Dendritic cell treated with granulocyte-macrophage colony-stimulating factor and Interleukin-4, amounts not matched to agents 40 ng/mL and 50 ng/mL, for 4 days (primary cell): ENCODE results near the gene NEDD4L.
"Not testable (repeated sequence)": the region's sequence is repeated elsewhere in the genome, so short reads cannot be mapped to it uniquely, and the experiment has no call there.

ENCODE experiments used
- H3K27ac Mint-ChIP-seq: one replicate; pipeline ENCODE4 v1.8.0; 2022; ENCODE audit warnings: mild to moderate bottlenecking, mixed read lengths
- H3K27me3 Mint-ChIP-seq: one replicate; pipeline ENCODE4 v1.8.0; 2022; ENCODE audit warnings: mild to moderate bottlenecking, mixed read lengths
- H3K36me3 Mint-ChIP-seq: one replicate; pipeline ENCODE4 v1.8.0; 2022; ENCODE audit warnings: low read depth, mixed read lengths
- H3K4me1 Mint-ChIP-seq: one replicate; pipeline ENCODE4 v1.8.0; 2022; ENCODE audit warnings: low read depth, mixed read lengths
- H3K4me3 Mint-ChIP-seq: one replicate; pipeline ENCODE4 v1.8.0; 2022; ENCODE audit warnings: mild to moderate bottlenecking, moderate library complexity, mixed read lengths
- H3K9me3 Mint-ChIP-seq: one replicate; pipeline ENCODE4 v1.8.0; 2022; ENCODE audit warnings: mixed read lengths
- intact Hi-C: fragments of 100-400 bp; cut with micrococcal nuclease; formaldehyde crosslinking; loops from one replicate; pipeline ENCODE4 v1.15.0; 2022

Gene NEDD4L

DNA sequence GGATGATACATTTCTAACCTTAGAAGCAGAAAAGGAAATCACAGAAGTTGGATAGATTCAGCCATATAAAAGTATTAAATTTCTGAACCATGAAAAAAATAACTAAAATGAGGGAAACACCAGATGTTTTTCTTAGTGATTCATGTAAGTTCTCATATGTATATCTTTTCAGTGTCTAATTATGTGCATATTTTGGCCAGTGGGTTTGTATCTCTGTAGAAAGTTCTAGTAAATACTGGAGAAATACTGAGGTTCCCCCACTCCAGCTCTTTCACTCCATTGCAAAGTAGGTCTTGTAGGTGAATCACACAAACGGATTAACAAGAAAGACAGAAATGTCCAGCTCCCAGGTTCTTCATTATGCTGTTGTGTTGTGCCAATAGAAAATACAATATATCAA is 222.3 kb downstream of the NEDD4L start:
- Mint-ChIP-seq H3K4me1 (peaks cover 10% of the 10 kb centered on the region), H3K27me3 (no peaks in the 10 kb centered on the region), H3K4me3 (no peak overlapping the region), H3K9me3 (no peaks in the 10 kb centered on the region), H3K27ac (no peak overlapping the region), H3K36me3 (no peaks in the 10 kb centered on the region)
- intact Hi-C loops: no loop called here

- Mint-ChIP-seq H3K36me3 (no peaks in the 10 kb centered on the region), H3K27ac (no peak overlapping the region), H3K4me3 (no peak overlapping the region), H3K4me1 (peaks cover 10% of the 10 kb centered on the region), H3K27me3 (no peaks in the 10 kb centered on the region), H3K9me3 (no peaks in the 10 kb centered on the region)
- intact Hi-C loops: no loop called here
These were observed 223.5 kb downstream of the NEDD4L start for GRCh38 chr18:58267493-58267892.

- no peak overlapping the region for H3K27ac Mint-ChIP-seq
These were observed 224.8 kb downstream of the NEDD4L start for GRCh38 chr18:58268849-58269248.

DNA sequence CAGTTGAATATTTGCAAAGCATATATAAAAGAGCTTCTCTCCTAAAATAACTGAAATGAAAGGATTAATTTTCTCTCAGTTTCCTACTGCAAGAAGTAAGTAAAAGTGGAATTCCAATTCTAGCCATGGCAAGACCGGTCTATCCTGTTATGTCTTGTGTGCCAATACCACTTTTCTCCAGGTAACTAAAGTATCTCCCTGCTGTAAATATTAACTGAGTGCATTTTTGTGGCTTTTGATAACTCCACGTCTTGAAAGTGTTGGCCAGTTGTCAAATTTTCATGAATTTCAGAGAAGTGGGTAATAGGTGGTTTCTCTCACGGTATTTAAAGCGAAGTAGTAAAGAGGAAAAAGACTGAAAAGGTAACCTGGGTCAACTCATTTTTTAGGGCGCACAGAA is 225.9 kb downstream of the NEDD4L start:
- Mint-ChIP-seq H3K27me3 (no peaks in the 10 kb centered on the region), H3K4me1 (no peaks in the 10 kb centered on the region), H3K9me3 (no peaks in the 10 kb centered on the region), H3K27ac (no peak overlapping the region), H3K36me3 (no peaks in the 10 kb centered on the region), H3K4me3 (no peak overlapping the region)
- intact Hi-C loops: no loop called here

More at GRCh38 chr18:58268849-58269248, 224.8 kb downstream of the NEDD4L start:
- no peaks in the 10 kb centered on the region for H3K4me1 Mint-ChIP-seq
- no peaks in the 10 kb centered on the region for H3K9me3 Mint-ChIP-seq
- no peaks in the 10 kb centered on the region for H3K27me3 Mint-ChIP-seq
- no peaks in the 10 kb centered on the region for H3K36me3 Mint-ChIP-seq
- H3K4me3 Mint-ChIP-seq: no peak overlapping the region
- intact Hi-C loops: no loop called here

DNA sequence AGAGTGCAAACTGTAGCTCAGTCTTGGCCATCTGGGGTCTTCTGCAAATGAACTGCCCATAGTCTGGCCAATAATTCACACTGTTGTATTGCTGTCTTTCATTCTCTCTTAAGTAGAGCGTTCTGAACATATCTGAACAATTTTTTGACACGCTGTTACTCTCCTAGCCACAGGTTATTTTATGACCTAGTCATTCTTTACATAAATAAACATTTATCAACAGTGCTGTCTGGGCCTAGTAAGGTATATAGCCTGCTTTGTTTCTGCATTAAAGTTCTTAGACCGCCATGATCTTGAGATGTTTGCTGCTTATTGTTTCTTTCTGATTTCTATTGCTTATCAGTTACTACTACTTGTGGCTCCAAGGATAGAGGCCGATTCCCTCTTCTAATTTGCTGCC is 226.4 kb downstream of the NEDD4L start:
- intact Hi-C loops: no loop called here
- no peaks in the 10 kb centered on the region for H3K9me3 Mint-ChIP-seq
- no peak overlapping the region for H3K27ac Mint-ChIP-seq
- no peak overlapping the region for H3K4me3 Mint-ChIP-seq
- H3K36me3 Mint-ChIP-seq: no peaks in the 10 kb centered on the region
- no peaks in the 10 kb centered on the region for H3K27me3 Mint-ChIP-seq
- no peaks in the 10 kb centered on the region for H3K4me1 Mint-ChIP-seq

DNA sequence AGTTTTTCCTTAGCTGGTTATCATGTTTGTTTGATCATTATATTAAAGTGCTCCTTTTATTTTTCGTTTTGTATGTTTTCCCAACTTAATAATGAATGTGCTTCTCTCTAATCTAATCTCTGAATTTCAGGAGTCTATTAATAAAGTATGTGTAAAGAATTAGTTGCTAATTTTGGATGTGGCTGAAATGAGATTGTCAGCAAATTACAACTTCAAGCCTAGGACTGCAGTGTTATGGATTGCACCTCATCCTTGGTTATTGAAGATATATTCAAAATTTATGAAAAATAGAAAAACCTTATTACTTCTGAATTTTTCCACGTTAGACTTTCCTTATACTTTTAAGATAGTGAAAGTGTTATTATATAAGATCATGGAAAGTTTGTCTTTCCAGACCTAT is 227.7 kb downstream of the NEDD4L start:
- H3K4me3 Mint-ChIP-seq: no peak overlapping the region
- H3K27ac Mint-ChIP-seq: no peak overlapping the region
- intact Hi-C loops: no loop called here
- H3K4me1 Mint-ChIP-seq: no peaks in the 10 kb centered on the region
- H3K36me3 Mint-ChIP-seq: no peaks in the 10 kb centered on the region
- no peaks in the 10 kb centered on the region for H3K9me3 Mint-ChIP-seq
- no peaks in the 10 kb centered on the region for H3K27me3 Mint-ChIP-seq

DNA sequence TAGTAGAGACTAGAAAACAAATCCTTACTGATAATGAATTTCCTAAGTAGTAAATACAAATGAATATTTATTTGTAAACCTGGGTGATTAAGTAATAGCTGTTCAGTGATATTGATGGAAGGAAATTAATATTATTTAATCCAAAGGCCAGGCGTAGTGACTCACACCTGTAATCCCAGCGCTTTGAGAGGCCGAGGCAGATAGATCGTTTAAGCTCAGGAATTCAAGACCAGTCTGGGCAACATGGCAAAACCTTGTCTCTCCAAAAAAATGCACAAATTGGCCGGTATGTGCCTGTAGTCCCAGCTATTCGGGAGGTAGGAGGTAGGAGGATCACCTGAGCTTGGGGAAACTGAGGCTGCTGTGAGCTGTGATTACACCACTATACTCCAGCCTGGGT is 228.2 kb downstream of the NEDD4L start:
- Mint-ChIP-seq H3K36me3 (no peaks in the 10 kb centered on the region), H3K9me3 (no peaks in the 10 kb centered on the region), H3K27ac (no peak overlapping the region), H3K4me1 (no peaks in the 10 kb centered on the region), H3K4me3 (no peak overlapping the region), H3K27me3 (no peaks in the 10 kb centered on the region)
- intact Hi-C loops: no loop called here

DNA sequence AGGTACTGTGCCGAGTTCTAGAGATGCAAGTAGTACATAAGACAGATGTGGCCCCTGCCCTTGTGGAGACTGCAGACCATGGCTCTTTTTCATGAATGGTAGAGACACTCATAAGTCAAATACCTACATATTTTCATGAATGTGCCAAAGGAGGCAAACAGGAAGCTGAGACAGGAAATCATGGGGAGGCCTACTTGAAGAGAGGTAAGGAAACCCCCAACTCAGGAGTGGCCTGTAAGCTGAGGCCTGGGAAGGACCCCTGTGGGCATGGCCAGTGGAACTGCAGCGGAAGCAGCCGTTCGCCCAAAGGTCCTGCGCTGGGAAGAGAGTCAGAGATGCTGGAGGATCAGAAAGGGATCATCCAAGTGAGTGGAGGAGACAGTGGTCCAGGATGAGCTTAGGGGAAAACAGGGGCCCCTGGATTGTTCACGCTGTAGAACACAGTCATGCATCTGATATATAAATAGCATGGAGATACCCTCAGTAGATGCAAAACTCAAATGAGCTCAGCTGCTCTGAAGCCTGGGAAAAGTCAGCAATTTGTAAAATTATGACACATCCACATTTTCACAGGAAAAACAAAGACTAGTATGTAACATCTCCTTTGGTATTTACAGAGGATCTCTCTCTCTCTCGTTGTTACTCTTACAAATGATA is 228.9 kb downstream of the NEDD4L start:
- H3K27ac Mint-ChIP-seq: no peak overlapping the region
- intact Hi-C loops: no loop called here
- H3K27me3 Mint-ChIP-seq: no peaks in the 10 kb centered on the region
- no peaks in the 10 kb centered on the region for H3K4me1 Mint-ChIP-seq
- H3K36me3 Mint-ChIP-seq: no peaks in the 10 kb centered on the region
- no peaks in the 10 kb centered on the region for H3K9me3 Mint-ChIP-seq
- no peak overlapping the region for H3K4me3 Mint-ChIP-seq

GRCh38 chr18:58275176-58275575 is 231.2 kb downstream of the NEDD4L start:
- H3K27me3 Mint-ChIP-seq: no peaks in the 10 kb centered on the region
- H3K9me3 Mint-ChIP-seq: no peaks in the 10 kb centered on the region
- no peak overlapping the region for H3K4me3 Mint-ChIP-seq
- intact Hi-C loops: no loop called here
- no peaks in the 10 kb centered on the region for H3K36me3 Mint-ChIP-seq
- no peaks in the 10 kb centered on the region for H3K4me1 Mint-ChIP-seq
- H3K27ac Mint-ChIP-seq: no peak overlapping the region

- no peaks in the 10 kb centered on the region for H3K36me3 Mint-ChIP-seq
- no peak overlapping the region for H3K27ac Mint-ChIP-seq
- H3K4me1 Mint-ChIP-seq: no peaks in the 10 kb centered on the region
- no peaks in the 10 kb centered on the region for H3K9me3 Mint-ChIP-seq
- no peaks in the 10 kb centered on the region for H3K27me3 Mint-ChIP-seq
- H3K4me3 Mint-ChIP-seq: no peak overlapping the region
- intact Hi-C loops: no loop called here
These were observed 233.0 kb downstream of the NEDD4L start for GRCh38 chr18:58276789-58277739.

DNA sequence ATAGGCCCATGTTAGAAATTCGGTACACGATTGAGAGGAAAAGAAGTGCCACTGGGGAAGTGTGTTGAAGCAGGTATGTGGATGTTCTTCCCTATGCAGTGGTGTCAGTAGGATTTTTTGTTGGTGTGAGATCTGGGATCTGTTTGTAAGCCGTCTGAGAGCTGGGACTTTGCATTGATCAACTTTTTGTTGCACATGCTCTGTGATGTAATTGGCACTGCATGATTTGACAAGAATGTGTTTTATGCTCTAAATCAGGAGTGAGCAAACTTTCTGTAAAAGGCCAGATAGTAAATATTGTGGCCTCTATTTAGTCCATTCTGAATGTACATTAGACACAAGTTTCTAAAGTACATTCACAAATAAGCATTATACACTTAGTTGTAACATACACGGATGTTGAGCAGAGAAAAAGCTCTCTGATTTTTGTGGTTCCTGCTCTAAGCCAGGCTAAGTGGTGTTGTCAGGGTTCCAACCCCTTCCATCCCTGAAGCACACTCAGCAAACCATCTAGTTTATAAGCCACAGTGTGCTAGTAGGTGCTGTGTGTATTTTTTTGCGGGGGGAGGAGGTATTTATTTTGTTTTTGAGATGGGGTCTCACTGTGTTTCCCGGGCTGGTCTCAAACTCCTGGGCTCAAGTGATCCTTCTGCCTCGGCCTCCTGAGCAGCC is 235.6 kb downstream of the NEDD4L start:
- intact Hi-C loops: no loop called here
- Mint-ChIP-seq H3K4me3 (no peak overlapping the region), H3K27me3 (no peaks in the 10 kb centered on the region), H3K27ac (no peak overlapping the region), H3K4me1 (no peaks in the 10 kb centered on the region), H3K9me3 (no peaks in the 10 kb centered on the region), H3K36me3 (no peaks in the 10 kb centered on the region)

DNA sequence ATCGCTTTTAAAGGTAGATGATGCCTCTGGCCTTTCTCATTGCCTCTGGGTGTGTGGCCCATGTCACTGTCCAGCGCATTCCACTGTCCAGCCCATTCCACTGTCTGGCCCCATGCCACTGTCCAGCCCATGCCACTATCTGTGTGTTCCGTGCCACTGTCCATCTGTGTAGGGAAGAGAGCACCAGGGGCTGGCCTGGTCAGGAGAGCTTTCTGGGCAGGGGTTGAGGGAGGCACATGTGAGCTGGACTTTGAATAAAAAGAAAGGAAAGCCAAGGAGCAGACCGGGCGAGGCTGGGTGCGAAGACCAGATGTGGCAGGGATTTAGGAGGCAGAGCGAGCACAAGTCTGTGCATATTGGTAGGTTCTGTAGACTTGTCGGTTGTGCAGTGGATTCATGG is 236.2 kb downstream of the NEDD4L start:
- Mint-ChIP-seq H3K36me3 (no peaks in the 10 kb centered on the region), H3K9me3 (no peaks in the 10 kb centered on the region), H3K27me3 (no peaks in the 10 kb centered on the region), H3K27ac (no peak overlapping the region), H3K4me1 (no peaks in the 10 kb centered on the region), H3K4me3 (no peak overlapping the region)
- intact Hi-C loops: no loop called here

- H3K9me3 Mint-ChIP-seq, H3K27me3 Mint-ChIP-seq, H3K4me1 Mint-ChIP-seq, H3K4me3 Mint-ChIP-seq, intact Hi-C loops, H3K27ac Mint-ChIP-seq, H3K36me3 Mint-ChIP-seq: not testable (repeated sequence)
These were observed 238.8 kb downstream of the NEDD4L start for GRCh38 chr18:58282872-58283271.

DNA sequence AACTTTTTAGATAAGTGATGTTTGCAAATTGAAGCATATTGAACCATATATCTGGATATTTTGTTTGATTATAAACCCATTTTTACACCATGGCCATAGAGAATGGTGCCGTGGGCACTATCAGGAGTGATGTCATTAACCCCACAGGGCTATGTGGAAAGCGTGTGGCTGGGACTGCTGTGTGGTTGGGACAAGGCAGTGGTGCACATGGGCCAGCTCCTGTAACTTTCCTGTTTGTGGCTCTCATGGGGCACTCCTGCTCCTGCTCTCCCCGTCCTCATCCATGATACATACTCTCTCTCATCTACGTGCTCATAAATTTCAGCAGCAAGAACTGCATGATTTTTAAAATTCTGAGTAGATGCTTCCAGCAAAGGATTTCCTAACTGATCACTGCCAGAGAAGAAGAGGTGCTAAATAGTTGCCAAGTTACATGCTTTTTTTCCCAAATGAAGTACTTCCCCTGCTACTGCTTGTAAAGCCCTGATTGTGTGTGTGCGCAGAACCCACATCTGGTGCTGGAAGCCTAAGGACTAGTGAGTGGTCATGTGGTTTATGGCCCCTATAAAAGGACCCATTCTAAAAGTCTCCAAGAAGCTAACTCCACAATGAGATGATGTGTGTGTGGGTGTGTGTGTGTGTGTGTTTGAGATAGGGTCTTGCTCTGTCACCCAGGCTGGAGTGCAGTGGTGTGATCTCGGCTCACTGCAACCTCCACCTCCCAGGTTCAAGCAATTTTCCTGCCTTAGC is 240.8 kb downstream of the NEDD4L start:
- Mint-ChIP-seq H3K4me3 (no peak overlapping the region), H3K27me3 (no peaks in the 10 kb centered on the region), H3K27ac (no peak overlapping the region), H3K4me1 (peaks cover 5% of the 10 kb centered on the region), H3K9me3 (no peaks in the 10 kb centered on the region), H3K36me3 (no peaks in the 10 kb centered on the region)
- intact Hi-C loops: no loop called here
